K562 (cell line): ENCODE data around the gene POLRMT. TPM values are rescaled to one million over a fixed set of nuclear protein-coding genes. Genes with fewer than 3 reads are reported as not detected.

Source experiments
- ATAC-seq: fragments of 200-7000 bp; cut with Tn5 transposase; 3 replicates; pipeline ENCODE4 v1.9.1; 2020; ENCODE audit warnings: moderate library complexity
- BruUV-seq: library from RNA; stranded (reverse); fragments of 400-500 nt; replicated peaks from 2 replicates; lab custom pipeline; 2021; lab: Mats Ljungman, UMichigan
- CTCF ChIA-PET: fragments of 300-600 bp; formaldehyde crosslinking; extraction: SDS; loops from one replicate; lab custom pipeline; 2021; ENCODE audit warnings: low intra/inter-chr PET ratio; lab: Yijun Ruan, JAX
- POLR2A ChIA-PET: fragments of 300-600, 350-650 bp; sonication (Branson Sonifier 250); formaldehyde crosslinking; extraction: SDS; loops from one replicate; lab custom pipeline; 2021; ENCODE audit warnings: antibody characterized with exemption, inconsistent platforms; lab: Yijun Ruan, JAX
- DNase-seq, 4 experiments: peaks; one replicate each; pipeline versions ENCODE4 v3.0.0 to v3.0.0-alpha.2; 2011 to 2018; ENCODE audit warnings: low spot score in 3 of 4, mixed read lengths in 3 of 4; ENCODE audit errors: extremely low read depth in 1 of 4
- FAIRE-seq: peaks from 2 replicates; lab custom pipeline; 2011; peaks lifted over from hg19 to GRCh38; lab: Jason Lieb, UNC
- H2AFZ ChIP-seq: 2 replicates; pipeline ENCODE4 v1.6.0; 2011; ENCODE audit warnings: low read depth, low read length, control low read depth, inconsistent platforms
- H3K27ac ChIP-seq: fragments of 200-600 bp; 3 replicates; pipeline ENCODE4 v1.8.0; 2011; ENCODE audit warnings: low read depth, mild to moderate bottlenecking, control low read depth, inconsistent platforms, low read length, moderate library complexity, mixed read lengths; ENCODE audit errors: extremely low read depth
- H3K27me3 ChIP-seq, 2 experiments: fragments of 300-600 bp in 1 of 2; 2 replicates in 1 of 2; 3 replicates in 1 of 2; pipeline versions ENCODE4 v1.6.0 to v1.8.0; 2011; ENCODE audit warnings: inconsistent platforms in 2 of 2, low read length in 2 of 2, mild to moderate bottlenecking in 1 of 2, mixed read lengths in 1 of 2, moderate library complexity in 1 of 2; ENCODE audit not compliant: control insufficient read depth in 2 of 2, insufficient read depth in 2 of 2
- H3K36me3 ChIP-seq: fragments of 300-600 bp; 3 replicates; pipeline ENCODE4 v1.8.0; 2011; ENCODE audit warnings: mild to moderate bottlenecking, low read length, inconsistent platforms; ENCODE audit not compliant: control insufficient read depth, insufficient read depth
- H3K4me1 ChIP-seq, 2 experiments: fragments of 200-600 bp in 1 of 2; replicated peaks in 1 of 2; 2 replicates in 1 of 2; 3 replicates in 1 of 2; pipeline versions ENCODE4 v1.5.1 to v1.8.0; 2011; ENCODE audit warnings: inconsistent platforms in 2 of 2, low read length in 2 of 2, mild to moderate bottlenecking in 1 of 2, mixed read lengths in 1 of 2, moderate library complexity in 1 of 2; ENCODE audit not compliant: control insufficient read depth in 2 of 2, insufficient read depth in 2 of 2
- H3K4me2 ChIP-seq: 2 replicates; pipeline ENCODE4 v1.6.1; 2011; ENCODE audit warnings: low read length, control low read depth, inconsistent platforms, mixed read lengths; ENCODE audit not compliant: insufficient read depth
- H3K4me3 ChIP-seq: fragments of 200-600 bp; sonication (generic), shearing (Covaris generic); 2 replicates; pipeline ENCODE4 v1.5.1; 2016; ENCODE audit warnings: control low read depth, inconsistent platforms
- H3K79me2 ChIP-seq: fragments of 200-600 bp; 3 replicates; pipeline ENCODE4 v1.8.0; 2011; ENCODE audit warnings: low read length, inconsistent platforms; ENCODE audit not compliant: control insufficient read depth, insufficient read depth
- H3K9ac ChIP-seq, 2 experiments: 2 replicates each; pipeline versions ENCODE4 v1.6.0 to v1.6.1; 2011; ENCODE audit warnings: low read depth in 2 of 2, low read length in 2 of 2, control low read depth in 1 of 2, inconsistent platforms in 1 of 2, mild to moderate bottlenecking in 1 of 2, mixed read lengths in 1 of 2; ENCODE audit not compliant: insufficient read depth in 1 of 2
- H3K9me1 ChIP-seq: one replicate; pipeline ENCODE4 v1.6.0; 2011; ENCODE audit warnings: inconsistent platforms, mild to moderate bottlenecking, low read length, moderate library complexity; ENCODE audit not compliant: control insufficient read depth, insufficient read depth
- H3K9me3 ChIP-seq: replicated peaks from 2 replicates; pipeline ENCODE4 v1.5.1; 2011; ENCODE audit warnings: low read depth, low read length, inconsistent platforms; ENCODE audit not compliant: control insufficient read depth, insufficient read depth
- H4K20me1 ChIP-seq: replicated peaks from 2 replicates; pipeline ENCODE4 v1.6.1; 2011; ENCODE audit warnings: low read length, inconsistent platforms, mixed read lengths; ENCODE audit not compliant: control insufficient read depth, insufficient read depth
- CCNT2 ChIP-seq: IDR thresholded peaks from 2 replicates; pipeline ENCODE4 v1.6.1; 2011; ENCODE audit warnings: borderline replicate concordance, low read depth, mild to moderate bottlenecking, moderate library complexity, mixed read lengths, low read length; ENCODE audit not compliant: insufficient read length; ENCODE audit errors: extremely low read depth
- GABPB1 ChIP-seq: sonication (generic); formaldehyde crosslinking; IDR thresholded peaks from 2 replicates; pipeline ENCODE4 v1.8.0; 2022; ENCODE audit warnings: mild to moderate bottlenecking, missing genetic modification reagents
- ZSCAN32 ChIP-seq: fragments of 450-650 bp; formaldehyde crosslinking; IDR thresholded peaks from 2 replicates; pipeline ENCODE4 v1.4.0; 2020; ENCODE audit warnings: mild to moderate bottlenecking, moderate library complexity
- WGBS: fragments of 100-300 bp; shearing (Covaris generic); methylation state at CpG from one replicate; pipeline ENCODE4 v1.1.6; 2016; ENCODE audit warnings: low coverage, mixed read lengths; ENCODE audit not compliant: insufficient coverage; ENCODE audit errors: missing lambda C conversion rate; 5-methylcytosine and 5-hydroxymethylcytosine counted together
- in situ Hi-C: fragments of 300-500 bp; cut with MboI; formaldehyde crosslinking; loops from 4 replicates; pipeline ENCODE4 v1.15.0; 2018; ENCODE audit warnings: inconsistent platforms, mixed read lengths
- intact Hi-C: fragments of 100-400 bp; cut with micrococcal nuclease; formaldehyde crosslinking; loops from 2 replicates; pipeline ENCODE4 v1.14.2; 2022
- polyA plus RNA-seq, 8 experiments: library from polyadenylated mRNA; depleted of rRNA in 4 of 8; stranded (reverse) in 5 of 8; unstranded in 3 of 8; fragments of >200 nt; fragmentation: Nextera tagmentation in 2 of 8; fragmentation: Illumina TruSeq in 1 of 8; extraction: Ambion mirVana in 2 of 8; extraction: Trizol in 1 of 8; gene quantifications; 2 replicates each; pipeline versions ENCODE4 v1.2.1 to v1.2.3, GENCODE V29; 2011 to 2014; ENCODE audit warnings: inconsistent platforms in 1 of 8, missing spikeins in 1 of 8
- total RNA-seq, 7 experiments: library from RNA; depleted of rRNA in 6 of 7; stranded (reverse); fragments of >200 nt in 6 of 7; fragmentation: Illumina TruSeq in 2 of 7; extraction: Trizol in 2 of 7; gene quantifications; 2 replicates each; pipeline versions ENCODE4 v1.2.1 to v1.2.3, GENCODE V29; 2011 to 2021; ENCODE audit warnings: low replicate concordance in 1 of 7
- TF ChIP-seq, protein P1 (sequence below): fragments of 200-800 bp; sonication (Bioruptor generic); IDR thresholded peaks from 2 replicates; pipeline ENCODE4 v1.6.1; 2017; ENCODE audit warnings: missing genetic modification characterization, missing compliant biosample characterization

Gene POLRMT
- total and polyA plus RNA-seq, 9 of the 15 experiments (the other 6 are each of a cell fraction or from before 2014, with no cell fraction given) = 30.3 to 144 (median 68.0) TPM

DNA sequence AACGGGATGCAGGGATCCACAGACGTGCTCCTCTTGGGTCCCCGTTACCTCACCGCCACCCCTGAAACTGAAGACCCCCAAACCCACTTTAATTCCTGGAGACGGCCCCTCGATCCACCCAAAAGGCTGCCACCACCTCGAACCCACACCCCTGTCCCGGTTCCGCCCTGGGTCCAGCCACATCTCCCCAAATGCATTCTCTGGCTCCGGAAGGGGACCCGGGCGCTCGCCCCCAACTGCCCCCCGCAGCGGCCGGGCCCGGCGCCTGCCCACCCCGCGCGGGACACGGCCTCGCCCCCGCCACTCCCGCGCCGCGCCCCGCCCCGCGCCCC, 42.6 kb upstream of the POLRMT start:
- Histone ChIP-seq H3K9me1 (peaks cover 7% of the 10 kb centered on the region), H2AFZ (no peak overlapping the region), H3K4me3 (no peak overlapping the region), H3K4me2 (no peak overlapping the region), H3K9ac (peak overlapping the region in 1 of 2 experiments; percentile 70; a peak in 1 of 4 replicates), H3K27me3 (no peaks in the 10 kb centered on the region; a peak in 1 of 5 replicates), H4K20me1 (no peaks in the 10 kb centered on the region), H3K9me3 (no peaks in the 10 kb centered on the region), H3K79me2 (peaks cover 8% of the 10 kb centered on the region), H3K27ac (no peak overlapping the region), H3K36me3 (no peaks in the 10 kb centered on the region), H3K4me1 (peaks cover 5 to 68% of the 10 kb centered on the region in 2 experiments)
- in situ Hi-C loops (no loop called here), intact Hi-C loops (no loop called here)
- ATAC-seq = no peak
- CTCF ChIA-PET = no interaction called here
- no peak for FAIRE-seq
- POLR2A ChIA-PET = interaction anchor here (0.6 to 1.8 kb wide), 2 partner anchors 13 to 769 kb away, joined by 4 read pairs; partner anchors contain the start of gene RNF126
- WGBS = 8% methylated on average over 8 of the region's 31 CpGs
- no TSS peak for BruUV-seq
- peak in 1 of 4 experiments; percentile 56 for DNase-seq
- TF ChIP-seq GABPB1 (CRISPR knock-in tag) (0 out of 2 replicates have a peak, but pooled peaks have one; percentile 21), CCNT2 (peak; percentile 12), ZSCAN32 (CRISPR knock-in tag) (no peak)
- TF ChIP-seq, protein P1, sequence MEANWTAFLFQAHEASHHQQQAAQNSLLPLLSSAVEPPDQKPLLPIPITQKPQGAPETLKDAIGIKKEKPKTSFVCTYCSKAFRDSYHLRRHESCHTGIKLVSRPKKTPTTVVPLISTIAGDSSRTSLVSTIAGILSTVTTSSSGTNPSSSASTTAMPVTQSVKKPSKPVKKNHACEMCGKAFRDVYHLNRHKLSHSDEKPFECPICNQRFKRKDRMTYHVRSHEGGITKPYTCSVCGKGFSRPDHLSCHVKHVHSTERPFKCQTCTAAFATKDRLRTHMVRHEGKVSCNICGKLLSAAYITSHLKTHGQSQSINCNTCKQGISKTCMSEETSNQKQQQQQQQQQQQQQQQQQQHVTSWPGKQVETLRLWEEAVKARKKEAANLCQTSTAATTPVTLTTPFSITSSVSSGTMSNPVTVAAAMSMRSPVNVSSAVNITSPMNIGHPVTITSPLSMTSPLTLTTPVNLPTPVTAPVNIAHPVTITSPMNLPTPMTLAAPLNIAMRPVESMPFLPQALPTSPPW = peak; percentile 63; the same call in 1 of the 2 replicates
